Osteoblast (primary cell): ENCODE results near the gene ABCG1. TPM values are rescaled to one million over a fixed set of nuclear protein-coding genes. Genes with fewer than 3 reads are reported as not detected.
A peak's percentile ranks its signal among the peaks of the same experiment; 100 is the strongest.

Experiments
- DNase-seq: peaks from one replicate; pipeline ENCODE4 v3.0.0; 2011; ENCODE audit warnings: low spot score, mixed read lengths; ENCODE audit not compliant: insufficient read length; ENCODE audit errors: missing footprints
- H2AFZ ChIP-seq: 2 replicates; pipeline ENCODE4 v1.6.0; 2011; ENCODE audit warnings: mild to moderate bottlenecking, low read length
- H3K27ac ChIP-seq: 2 replicates; pipeline ENCODE4 v1.5.1; 2011; ENCODE audit warnings: mild to moderate bottlenecking, low read depth, low read length, moderate library complexity
- H3K27me3 ChIP-seq: 2 replicates; pipeline ENCODE4 v1.6.0; 2012; ENCODE audit warnings: mild to moderate bottlenecking, control low read depth, inconsistent platforms, low read length, moderate library complexity; ENCODE audit not compliant: insufficient read depth
- H3K36me3 ChIP-seq: 2 replicates; pipeline ENCODE4 v1.5.1; 2011; ENCODE audit warnings: mild to moderate bottlenecking, low read length, control low read depth, moderate library complexity; ENCODE audit not compliant: insufficient read depth
- H3K4me1 ChIP-seq: 2 replicates; pipeline ENCODE4 v1.5.1; 2011; ENCODE audit warnings: mild to moderate bottlenecking, low read length, control low read depth, moderate library complexity; ENCODE audit not compliant: insufficient read depth
- H3K4me2 ChIP-seq: 2 replicates; pipeline ENCODE4 v1.6.0; 2011; ENCODE audit warnings: mild to moderate bottlenecking, low read length; ENCODE audit not compliant: insufficient read depth
- H3K4me3 ChIP-seq: fragments of 200-600 bp; sonication (generic); 3 replicates; pipeline ENCODE4 v1.5.1; 2012; ENCODE audit warnings: mild to moderate bottlenecking, low read length, inconsistent platforms; ENCODE audit not compliant: insufficient read depth
- H3K79me2 ChIP-seq: 2 replicates; pipeline ENCODE4 v1.6.0; 2012; ENCODE audit warnings: mild to moderate bottlenecking, low read length, control low read depth, inconsistent platforms; ENCODE audit not compliant: insufficient read depth
- H3K9me3 ChIP-seq: 2 replicates; pipeline ENCODE4 v1.5.1; 2011; ENCODE audit warnings: low read depth, low read length, control low read depth
- H4K20me1 ChIP-seq: 2 replicates; pipeline ENCODE4 v1.6.0; 2012; ENCODE audit warnings: mild to moderate bottlenecking, low read length, control low read depth; ENCODE audit not compliant: insufficient read depth
- CTCF ChIP-seq: IDR thresholded peaks from 2 replicates; pipeline ENCODE4 v1.5.1; 2011; ENCODE audit warnings: mild to moderate bottlenecking, low read depth, low read length, moderate library complexity; ENCODE audit errors: extremely low read depth
- total RNA-seq: library from RNA; depleted of rRNA; stranded (reverse); fragments of >200 nt; gene quantifications from 2 replicates; pipeline ENCODE4 v1.2.3, GENCODE V29; 2012

The ABCG1 gene
- total RNA-seq, 1 donor: 0.72 TPM

- H3K27me3 ChIP-seq: no peaks in the 10 kb centered on the region
- no peak overlapping the region for H3K4me3 ChIP-seq
- no peak for DNase-seq
- no peak overlapping the region for H3K27ac ChIP-seq
- no peaks in the 10 kb centered on the region for H3K36me3 ChIP-seq
- H3K4me1 ChIP-seq: no peaks in the 10 kb centered on the region
- H3K79me2 ChIP-seq: no peaks in the 10 kb centered on the region
- TF ChIP-seq CTCF: no peak
- peaks cover 2% of the 10 kb centered on the region for H3K9me3 ChIP-seq
- no peak overlapping the region for H2AFZ ChIP-seq
- H3K4me2 ChIP-seq: no peak overlapping the region
- H4K20me1 ChIP-seq: no peaks in the 10 kb centered on the region
Measured at GRCh38 chr21:42288962-42289361, 70.0 kb downstream of the ABCG1 start.

- no peak overlapping the region for H3K27ac ChIP-seq
- no peak overlapping the region for H3K4me3 ChIP-seq
- no peak for DNase-seq
- H3K27me3 ChIP-seq: no peaks in the 10 kb centered on the region
- H4K20me1 ChIP-seq: no peaks in the 10 kb centered on the region
- H3K36me3 ChIP-seq: no peaks in the 10 kb centered on the region
- H3K4me2 ChIP-seq: no peak overlapping the region
- no peak for TF ChIP-seq CTCF
- H2AFZ ChIP-seq: no peak overlapping the region
- H3K9me3 ChIP-seq: peaks cover 2% of the 10 kb centered on the region
- no peaks in the 10 kb centered on the region for H3K4me1 ChIP-seq
- no peaks in the 10 kb centered on the region for H3K79me2 ChIP-seq
Measured at GRCh38 chr21:42289926-42290325, 71.0 kb downstream of the ABCG1 start.

- Histone ChIP-seq H4K20me1 (no peaks in the 10 kb centered on the region), H3K36me3 (no peaks in the 10 kb centered on the region), H3K4me3 (no peak overlapping the region), H3K27ac (no peak overlapping the region), H2AFZ (no peak overlapping the region), H3K4me1 (no peaks in the 10 kb centered on the region), H3K27me3 (no peaks in the 10 kb centered on the region), H3K79me2 (no peaks in the 10 kb centered on the region), H3K9me3 (peaks cover 2% of the 10 kb centered on the region), H3K4me2 (no peak overlapping the region)
- DNase-seq: no peak
- no peak for TF ChIP-seq CTCF
Measured at GRCh38 chr21:42290505-42290904, 71.6 kb downstream of the ABCG1 start.

GRCh38 chr21:42291003-42291750, 72.2 kb downstream of the ABCG1 start:
- Histone ChIP-seq H3K27me3 (no peaks in the 10 kb centered on the region), H3K4me1 (no peaks in the 10 kb centered on the region), H3K9me3 (peaks cover 2% of the 10 kb centered on the region), H3K27ac (no peak overlapping the region), H3K4me3 (no peak overlapping the region), H3K36me3 (no peaks in the 10 kb centered on the region), H2AFZ (no peak overlapping the region), H4K20me1 (no peaks in the 10 kb centered on the region), H3K4me2 (no peak overlapping the region), H3K79me2 (no peaks in the 10 kb centered on the region)
- DNase-seq: peak; percentile 76
- no peak for TF ChIP-seq CTCF
